ENCODE results near the gene CENPB. TPM values are rescaled to one million over a fixed set of nuclear protein-coding genes. Genes with fewer than 3 reads are reported as not detected.

Gene CENPB
- total RNA-seq, 4 donors from 2014 or later: 39.8 to 61.9 (median 47.0) TPM

DNA sequence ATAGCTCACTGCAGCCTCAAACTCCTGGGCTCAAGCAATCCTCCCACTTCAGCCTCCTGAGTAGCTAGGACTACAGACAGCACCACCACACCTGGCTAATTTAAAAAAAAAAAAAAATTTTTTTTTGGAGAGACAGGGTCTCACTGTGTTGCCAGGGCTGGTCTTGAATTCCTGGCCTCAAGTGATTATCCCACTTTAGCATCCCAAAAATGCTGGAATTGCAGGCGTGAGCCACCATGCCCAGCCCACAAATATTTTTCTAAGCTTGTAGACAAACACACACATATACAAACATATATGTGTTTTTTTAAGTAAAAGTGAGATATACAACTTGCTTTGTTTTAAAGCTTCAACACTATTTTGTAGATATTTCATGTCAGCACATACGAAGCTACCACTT, 43.3 kb downstream of the CENPB start:
- Histone ChIP-seq H3K36me3 (no peaks in the 10 kb centered on the region), H3K4me3 (no peak overlapping the region), H3K4me1 (no peaks in the 10 kb centered on the region), H3K9me3 (no peaks in the 10 kb centered on the region), H3K27ac (no peak overlapping the region), H3K27me3 (no peaks in the 10 kb centered on the region)
- DNase-seq: no peak
- no peak for TF ChIP-seq POLR2A (IDR thresholded peaks at IDR 0.05)
- TF ChIP-seq, protein P1, sequence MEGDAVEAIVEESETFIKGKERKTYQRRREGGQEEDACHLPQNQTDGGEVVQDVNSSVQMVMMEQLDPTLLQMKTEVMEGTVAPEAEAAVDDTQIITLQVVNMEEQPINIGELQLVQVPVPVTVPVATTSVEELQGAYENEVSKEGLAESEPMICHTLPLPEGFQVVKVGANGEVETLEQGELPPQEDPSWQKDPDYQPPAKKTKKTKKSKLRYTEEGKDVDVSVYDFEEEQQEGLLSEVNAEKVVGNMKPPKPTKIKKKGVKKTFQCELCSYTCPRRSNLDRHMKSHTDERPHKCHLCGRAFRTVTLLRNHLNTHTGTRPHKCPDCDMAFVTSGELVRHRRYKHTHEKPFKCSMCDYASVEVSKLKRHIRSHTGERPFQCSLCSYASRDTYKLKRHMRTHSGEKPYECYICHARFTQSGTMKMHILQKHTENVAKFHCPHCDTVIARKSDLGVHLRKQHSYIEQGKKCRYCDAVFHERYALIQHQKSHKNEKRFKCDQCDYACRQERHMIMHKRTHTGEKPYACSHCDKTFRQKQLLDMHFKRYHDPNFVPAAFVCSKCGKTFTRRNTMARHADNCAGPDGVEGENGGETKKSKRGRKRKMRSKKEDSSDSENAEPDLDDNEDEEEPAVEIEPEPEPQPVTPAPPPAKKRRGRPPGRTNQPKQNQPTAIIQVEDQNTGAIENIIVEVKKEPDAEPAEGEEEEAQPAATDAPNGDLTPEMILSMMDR (IDR thresholded peaks at IDR 0.05): no peak

DNA sequence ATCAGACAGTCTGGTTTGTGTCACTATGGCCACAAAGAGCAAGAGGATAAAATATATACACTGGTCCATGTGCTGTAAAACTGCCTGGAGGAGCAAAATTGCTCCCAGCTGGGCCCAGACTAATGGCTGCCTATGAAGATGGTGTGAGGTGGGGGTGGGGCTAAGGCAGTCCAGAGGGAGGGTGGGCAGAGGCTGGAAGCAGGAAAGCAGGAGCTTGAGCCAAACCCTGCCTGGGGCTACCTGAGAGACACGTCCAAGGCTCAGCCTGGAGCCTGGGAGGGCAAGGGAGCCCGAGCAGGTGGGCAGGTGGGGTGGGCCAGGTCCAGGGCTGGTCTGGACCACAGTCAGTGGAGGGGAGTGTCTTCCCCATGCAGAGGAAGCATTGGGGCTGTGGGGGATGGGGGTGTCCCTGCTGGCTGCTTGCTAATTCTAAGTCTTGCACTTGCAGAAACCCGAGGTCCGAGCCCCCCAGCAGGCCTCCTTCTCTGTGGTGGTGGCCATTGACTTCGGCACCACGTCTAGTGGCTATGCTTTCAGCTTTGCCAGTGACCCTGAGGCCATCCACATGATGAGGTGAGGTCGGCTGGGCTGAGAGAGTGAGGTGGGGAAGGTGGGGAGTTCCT, 44.6 kb downstream of the CENPB start:
- Histone ChIP-seq H3K9me3 (no peaks in the 10 kb centered on the region), H3K4me3 (no peak overlapping the region), H3K27ac (no peak overlapping the region), H3K36me3 (no peaks in the 10 kb centered on the region), H3K4me1 (no peaks in the 10 kb centered on the region), H3K27me3 (no peaks in the 10 kb centered on the region)
- DNase-seq: no peak
- TF ChIP-seq POLR2A (IDR thresholded peaks at IDR 0.05): no peak
- TF ChIP-seq, protein P1 (IDR thresholded peaks at IDR 0.05): no peak

DNA sequence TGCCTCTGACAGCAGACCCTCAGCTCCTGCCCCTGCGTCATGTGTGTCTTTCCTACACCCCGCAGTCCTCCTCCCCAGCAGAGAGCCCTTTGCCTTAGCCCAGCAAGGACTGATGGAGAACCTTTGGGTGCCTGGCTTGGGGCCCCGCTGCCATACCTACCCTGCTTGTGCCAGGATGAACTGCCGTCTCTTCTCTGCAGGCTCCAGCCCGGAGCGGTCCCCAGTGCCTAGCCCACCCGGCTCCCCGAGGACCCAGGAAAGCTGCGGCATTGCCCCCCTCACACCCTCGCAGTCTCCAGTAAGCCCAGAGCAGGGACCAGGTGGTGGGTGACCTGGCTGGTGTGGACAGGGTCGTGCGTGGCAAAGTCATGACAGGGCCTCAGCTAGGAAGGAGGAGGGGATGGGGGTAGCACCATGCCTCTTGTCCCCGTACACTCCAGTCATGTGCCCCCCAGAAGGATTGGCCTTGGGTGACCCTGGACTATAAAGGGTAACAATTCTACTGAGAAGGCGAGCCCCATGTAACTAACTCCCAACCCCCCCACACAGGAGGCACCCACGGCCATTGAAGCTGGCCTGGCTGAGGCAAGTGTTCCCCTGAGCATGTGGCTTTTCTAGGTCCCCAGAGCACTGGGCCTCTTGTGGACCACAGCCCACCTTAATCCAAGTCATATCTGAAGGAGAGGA, 45.8 kb downstream of the CENPB start:
- Histone ChIP-seq H3K9me3 (no peaks in the 10 kb centered on the region), H3K4me1 (peaks cover 0 to 3% (median 0%) of the 10 kb centered on the region in 4 donors), H3K4me3 (no peak overlapping the region), H3K27me3 (no peaks in the 10 kb centered on the region), H3K36me3 (no peaks in the 10 kb centered on the region), H3K27ac (peak overlapping the region in 1 of 4 donors; percentile 35)
- no peak for TF ChIP-seq POLR2A (IDR thresholded peaks at IDR 0.05)
- TF ChIP-seq, protein P1 (IDR thresholded peaks at IDR 0.05): no peak
- no peak for DNase-seq

DNA sequence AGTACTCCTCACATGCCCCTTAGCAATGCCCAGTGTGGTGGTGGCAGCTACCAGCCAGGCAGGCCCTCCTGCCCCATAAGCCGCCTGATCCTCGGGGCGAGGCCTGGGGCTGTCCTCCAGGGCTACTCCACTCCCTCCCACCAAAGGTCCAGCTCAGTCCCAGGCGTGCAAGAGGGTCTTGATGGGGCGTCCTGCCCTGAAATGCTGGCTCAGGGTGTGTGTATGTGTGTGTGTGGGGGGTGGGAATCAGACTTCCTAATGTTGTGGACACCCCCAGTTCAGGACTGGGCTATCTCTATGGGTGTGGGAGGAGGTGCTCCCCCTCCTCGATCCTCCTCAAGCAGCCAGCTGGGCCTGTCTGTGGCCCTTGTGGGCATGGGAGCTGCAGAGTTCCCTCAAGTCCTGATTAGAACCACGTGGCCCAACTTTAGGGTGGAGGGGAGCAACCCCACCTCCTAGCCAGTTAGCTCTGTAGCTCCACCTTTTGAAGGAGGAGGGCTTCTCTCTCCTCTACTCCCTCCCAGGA, 46.6 kb downstream of the CENPB start:
- peak overlapping the region in 2 of 4 donors; percentile 35 to 59 for H3K27ac ChIP-seq
- no peaks in the 10 kb centered on the region for H3K9me3 ChIP-seq
- H3K4me1 ChIP-seq: peaks cover 0 to 6% (median 0%) of the 10 kb centered on the region in 4 donors
- TF ChIP-seq, protein P1 (IDR thresholded peaks at IDR 0.05): no peak
- TF ChIP-seq POLR2A (IDR thresholded peaks at IDR 0.05): no peak
- H3K27me3 ChIP-seq: no peaks in the 10 kb centered on the region
- H3K36me3 ChIP-seq: no peaks in the 10 kb centered on the region
- H3K4me3 ChIP-seq: no peak overlapping the region
- DNase-seq: peak in 1 of 3 donors; percentile 48

DNA sequence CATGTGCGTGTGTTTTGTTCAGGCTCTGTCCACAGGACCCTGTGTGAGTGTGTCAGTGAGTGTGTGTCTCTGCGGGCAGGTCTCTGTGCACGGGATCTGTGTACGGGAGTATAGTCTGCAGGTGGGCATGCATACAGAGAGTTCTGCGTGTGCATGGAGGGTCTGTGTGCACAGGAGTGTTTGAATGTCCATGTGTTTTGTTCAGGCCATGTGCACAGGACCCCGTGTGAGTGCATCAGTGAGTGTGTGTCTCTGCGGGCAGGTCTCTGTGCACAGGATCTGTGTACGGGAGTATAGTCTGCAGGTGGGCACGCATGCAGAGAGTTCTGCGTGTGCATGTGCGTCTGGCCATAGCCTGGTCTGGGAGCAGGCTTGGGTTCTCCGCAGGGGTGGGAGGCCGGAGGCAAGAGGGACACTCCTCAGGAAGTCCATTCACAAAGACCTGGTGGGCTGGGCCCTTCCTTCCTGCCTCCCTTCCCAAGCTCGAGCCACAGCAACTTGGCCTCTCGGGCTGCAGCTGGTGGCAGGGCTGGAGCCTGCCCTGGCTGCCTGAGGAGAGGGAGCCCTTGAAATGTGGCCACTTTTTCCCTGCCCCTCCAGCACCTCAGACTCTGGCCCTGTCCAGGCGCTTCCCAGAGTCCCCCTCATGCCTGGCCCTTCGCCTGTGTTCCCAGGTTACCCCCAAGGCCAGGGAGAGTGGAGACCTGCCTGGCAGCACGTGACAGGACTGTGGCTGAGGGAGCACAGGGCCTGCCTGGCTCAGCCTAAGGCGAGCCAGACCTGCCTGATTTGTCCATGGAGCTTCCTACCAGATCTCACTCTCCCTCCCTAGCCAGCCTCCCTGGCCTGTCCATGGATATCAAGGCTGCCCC, 47.2 kb downstream of the CENPB start:
- H3K4me3 ChIP-seq: no peak overlapping the region
- no peak for TF ChIP-seq POLR2A (IDR thresholded peaks at IDR 0.05)
- TF ChIP-seq, protein P1 (IDR thresholded peaks at IDR 0.05): no peak
- H3K4me1 ChIP-seq: peaks cover 0 to 8% (median 0%) of the 10 kb centered on the region in 4 donors
- peak overlapping the region in 2 of 4 donors; percentile 35 to 59 for H3K27ac ChIP-seq
- H3K9me3 ChIP-seq: no peaks in the 10 kb centered on the region
- H3K27me3 ChIP-seq: no peaks in the 10 kb centered on the region
- no peak for DNase-seq
- no peaks in the 10 kb centered on the region for H3K36me3 ChIP-seq
